NCI-H1436 treated with DMSO at 0.1 percent for 48 hours (cell line): Measurements from ENCODE around the gene EML1.
"Not testable (repeated sequence)": the region's sequence is repeated elsewhere in the genome, so short reads cannot be mapped to it uniquely, and the experiment has no call there.

Experiments used
- DNase-seq: peaks from one replicate; lab custom pipeline; 2025; lab: John Stamatoyannopoulos, UW

EML1 gene

DNA sequence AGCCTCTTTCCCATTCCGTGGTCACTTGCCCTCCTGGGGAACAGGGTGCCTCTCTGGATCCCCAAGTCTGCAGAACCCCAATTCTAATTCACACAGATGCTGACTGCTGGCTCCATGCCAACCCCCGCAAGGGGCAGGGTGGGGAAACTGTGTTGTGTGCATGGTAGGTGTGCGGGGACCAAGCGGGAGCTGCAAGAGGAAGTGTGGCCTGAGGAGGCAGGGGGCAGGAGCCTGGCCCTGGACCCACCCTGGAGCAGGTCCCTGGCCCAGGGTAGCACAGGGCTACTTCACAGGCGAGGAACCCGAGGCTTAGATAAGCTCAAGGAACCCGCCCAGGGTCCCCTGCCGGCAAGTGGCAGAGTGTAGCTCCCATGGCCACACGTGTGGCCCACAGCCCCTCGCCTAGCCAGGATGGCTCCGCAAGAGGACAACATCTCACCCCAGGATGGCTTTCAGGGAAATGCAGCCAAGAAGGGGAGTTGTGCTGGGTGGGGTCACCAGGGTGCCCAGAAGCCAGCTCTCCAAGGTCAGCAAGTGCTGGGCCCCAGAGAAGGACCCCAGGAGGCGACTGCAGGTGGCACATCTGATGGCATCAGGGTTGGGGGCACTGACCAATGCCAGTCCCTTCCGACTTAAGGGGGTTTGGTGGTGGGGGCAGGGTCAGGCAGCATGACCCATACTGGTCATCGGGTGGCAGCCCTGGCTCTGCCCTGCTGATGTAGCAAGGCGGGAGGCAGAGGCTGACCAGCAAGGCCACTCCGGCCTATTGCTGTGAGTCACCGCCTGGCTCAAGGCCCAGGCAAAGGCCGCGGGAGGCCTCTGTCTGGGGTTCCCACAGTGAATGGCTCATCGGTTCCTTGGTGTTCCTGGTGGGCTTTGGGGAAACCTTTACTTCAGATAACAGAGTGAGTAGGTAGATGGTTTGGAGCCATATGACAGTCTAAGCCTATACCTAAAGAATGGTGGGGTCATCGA, 37.3 kb upstream of the EML1 start:
- DNase-seq: no peak

- DNase-seq: no peak
Measured at GRCh38 chr14:99756796-99757195, 36.4 kb upstream of the EML1 start.

- DNase-seq: no peak
Measured at GRCh38 chr14:99757331-99758070, 35.7 kb upstream of the EML1 start.

DNA sequence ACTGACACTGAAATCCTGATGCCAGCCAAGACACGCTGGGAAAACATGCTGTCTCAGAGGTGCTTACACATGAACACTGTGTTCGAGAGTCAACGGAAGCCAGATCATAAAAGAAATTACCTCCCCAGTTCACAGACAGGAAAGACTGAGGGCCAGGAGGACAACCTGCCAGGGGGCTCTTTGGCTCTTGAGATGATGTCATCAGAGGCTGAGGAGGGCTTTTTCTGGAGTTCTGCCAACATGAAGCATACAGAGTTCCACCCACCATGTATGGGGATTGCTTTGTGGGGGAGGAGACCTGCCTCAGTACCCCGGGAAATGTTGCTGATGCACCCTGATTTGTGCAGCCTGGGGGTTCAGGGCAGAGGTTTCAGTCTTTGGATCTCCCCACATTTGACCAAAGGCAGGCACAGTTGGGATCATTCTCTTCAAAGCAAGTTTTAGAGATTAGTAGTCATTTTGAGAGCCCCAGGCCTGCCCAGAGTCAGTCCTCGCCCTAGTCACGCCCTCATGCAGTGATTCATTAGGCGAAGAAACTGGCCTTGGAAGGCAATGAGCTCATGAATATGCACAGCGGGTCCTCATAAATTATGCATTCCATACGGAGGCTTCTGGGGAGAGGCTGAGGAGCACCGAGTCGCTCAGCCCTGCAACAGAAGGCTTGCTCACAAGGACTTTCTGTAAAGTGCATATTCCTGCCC, 34.9 kb upstream of the EML1 start:
- DNase-seq: no peak

DNA sequence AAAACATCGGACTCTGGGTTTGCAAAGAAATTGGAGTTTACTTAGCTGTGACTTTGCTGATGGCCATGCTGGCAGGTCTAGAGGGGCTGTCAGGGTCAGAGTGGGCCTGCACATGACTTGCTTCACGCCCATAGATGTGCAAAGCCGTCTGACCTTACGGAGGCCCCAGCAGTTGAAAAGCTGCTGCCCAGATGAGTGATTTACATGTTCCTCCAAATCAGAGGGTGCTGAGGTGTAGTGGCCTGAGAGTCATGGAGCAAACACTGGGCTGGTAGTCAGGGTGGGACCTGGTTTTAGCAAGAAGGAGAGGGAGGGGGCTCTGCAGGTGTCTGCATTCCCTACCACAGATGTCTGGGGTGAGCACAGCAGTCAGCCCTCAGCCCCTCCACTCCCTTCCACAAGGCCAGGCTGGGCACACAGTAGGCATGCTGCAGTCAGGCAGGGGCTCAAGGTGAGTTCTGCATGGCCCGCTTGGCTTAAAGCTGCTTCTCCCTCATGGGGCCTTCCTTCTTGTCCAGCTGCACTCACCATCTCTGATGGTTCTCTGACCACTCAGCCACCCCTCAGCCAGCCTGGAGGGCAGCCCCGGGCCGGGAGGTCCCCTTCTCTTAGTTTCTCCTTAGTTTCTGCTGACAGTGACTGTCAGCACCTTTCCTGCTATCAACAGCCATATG, 34.2 kb upstream of the EML1 start:
- no peak for DNase-seq

GRCh38 chr14:99759546-99759925, 33.7 kb upstream of the EML1 start:
- DNase-seq: no peak

DNA sequence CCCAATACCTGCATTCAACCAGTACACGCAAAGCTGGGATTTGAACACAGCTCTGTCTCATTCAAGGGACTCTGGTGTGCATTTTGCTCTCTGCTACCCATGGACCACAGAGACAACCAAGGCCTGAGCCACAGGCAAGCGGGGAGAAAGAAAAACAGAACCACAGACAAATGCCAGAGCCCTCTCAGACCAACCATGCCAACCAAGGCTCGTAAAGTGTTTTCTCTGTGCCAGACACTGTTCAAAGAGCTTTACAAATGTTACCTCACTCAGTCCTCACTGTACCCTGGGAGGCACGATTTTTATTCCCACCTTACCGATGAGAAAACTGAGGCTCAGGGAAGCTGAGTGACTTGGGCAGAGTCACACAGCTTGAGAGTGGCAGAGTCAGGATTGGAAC, 32.4 kb upstream of the EML1 start:
- DNase-seq: no peak

DNA sequence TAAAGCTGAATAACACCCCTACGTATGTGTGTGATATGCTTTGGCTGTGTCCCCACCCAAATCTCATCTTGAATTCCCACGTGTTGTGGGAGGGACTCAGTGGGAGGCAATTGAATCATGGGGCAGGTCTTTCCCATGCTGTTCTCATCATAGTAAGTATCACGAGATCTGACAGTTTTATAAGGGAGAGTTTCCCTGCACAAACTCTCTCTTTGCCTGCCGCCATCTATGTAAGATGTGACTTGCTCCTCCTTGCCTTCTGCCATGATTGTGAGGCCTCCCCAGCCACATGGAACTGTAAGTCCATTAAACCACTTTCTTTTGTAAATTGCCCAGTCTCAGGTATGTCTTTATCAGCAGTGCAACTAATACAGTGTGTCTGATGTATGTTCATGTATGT, 30.3 kb upstream of the EML1 start:
- DNase-seq: not testable (repeated sequence)

DNA sequence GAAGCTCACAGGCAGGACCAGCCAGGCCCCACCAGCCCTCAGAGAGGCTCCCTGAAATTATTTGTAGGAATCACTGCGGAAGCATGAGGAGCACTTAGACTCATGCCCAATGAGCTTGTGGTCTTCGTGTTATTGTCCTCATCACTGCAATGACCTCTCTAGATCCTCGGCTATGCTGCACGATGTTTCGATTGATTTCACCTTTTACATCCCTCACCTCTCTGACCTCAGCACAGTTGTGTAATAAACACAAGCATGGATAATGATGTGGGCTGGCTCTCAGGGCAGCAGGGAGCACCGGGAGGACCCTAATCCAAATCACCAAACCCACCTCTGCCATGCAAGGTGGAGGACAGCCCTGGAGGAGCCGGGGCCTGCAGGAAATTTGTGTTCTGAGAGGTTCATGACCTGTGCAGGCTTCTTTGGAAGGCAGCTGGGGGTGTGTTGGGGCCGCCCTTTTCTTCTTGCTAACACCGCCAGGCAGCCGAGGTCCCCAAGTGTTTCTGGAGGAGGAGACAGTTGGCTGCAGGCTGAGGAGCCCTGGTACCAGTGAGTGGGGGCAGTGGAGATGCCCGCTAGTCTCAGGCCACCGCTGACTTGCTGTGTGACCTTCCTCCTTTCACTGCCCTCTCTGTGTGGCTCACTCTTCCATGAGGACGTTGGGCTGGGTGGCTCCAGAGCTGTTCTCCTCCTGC, 29.5 kb upstream of the EML1 start:
- DNase-seq: no peak

DNA sequence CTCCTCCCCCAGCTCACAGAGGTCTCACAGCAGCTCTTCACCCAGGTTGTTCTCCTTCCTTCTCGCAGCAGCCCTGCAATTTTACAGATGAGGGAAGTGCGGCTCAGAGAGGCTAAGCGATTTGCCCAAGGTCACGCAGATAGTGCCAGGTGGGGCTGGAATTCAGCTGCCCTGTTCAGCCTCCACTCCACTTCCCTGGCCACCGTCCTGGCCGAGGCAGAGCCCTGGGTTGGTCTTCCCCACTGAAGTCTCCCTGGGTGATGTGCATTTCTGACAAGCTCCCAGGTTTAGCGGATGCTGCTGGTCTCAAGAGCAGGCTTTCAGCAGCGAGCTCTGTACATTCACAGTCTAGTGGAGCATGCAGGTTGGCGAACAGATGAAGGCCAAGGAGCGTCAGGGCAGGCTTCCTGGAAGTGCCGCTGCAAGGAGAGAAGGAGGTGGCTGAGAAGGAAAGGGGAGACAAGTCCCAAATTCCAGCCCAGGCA, 28.9 kb upstream of the EML1 start:
- no peak for DNase-seq

- no peak for DNase-seq
Measured at GRCh38 chr14:99768381-99768780, 24.8 kb upstream of the EML1 start.

GRCh38 chr14:99769123-99769522, 24.1 kb upstream of the EML1 start:
- DNase-seq: no peak

GRCh38 chr14:99769799-99770198, 23.4 kb upstream of the EML1 start:
- DNase-seq: no peak

GRCh38 chr14:99772371-99773283, 20.6 kb upstream of the EML1 start:
- DNase-seq: no peak

GRCh38 chr14:99773521-99774497, 19.4 kb upstream of the EML1 start:
- DNase-seq: no peak

- no peak for DNase-seq
Measured at GRCh38 chr14:99774556-99775307, 18.5 kb upstream of the EML1 start.

DNA sequence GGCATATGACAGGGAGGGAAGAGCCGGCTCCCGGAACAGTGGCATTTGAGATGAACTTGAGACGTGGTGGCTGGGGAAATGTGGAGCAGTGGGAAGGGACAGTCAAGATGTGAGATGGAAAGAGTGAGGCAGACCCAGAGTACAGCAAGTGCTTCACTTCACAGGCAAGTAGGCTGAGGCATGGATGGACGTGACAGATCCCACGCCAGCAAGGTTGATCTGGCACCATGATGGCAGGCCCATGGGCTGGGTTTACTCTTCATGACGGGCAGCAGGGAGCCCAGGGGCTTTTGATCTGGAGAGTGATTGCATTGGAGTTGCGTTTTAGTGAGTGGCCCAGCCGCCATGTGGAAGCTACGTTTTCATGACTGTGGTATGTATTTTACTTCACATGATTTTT, 17.9 kb upstream of the EML1 start:
- no peak for DNase-seq

DNA sequence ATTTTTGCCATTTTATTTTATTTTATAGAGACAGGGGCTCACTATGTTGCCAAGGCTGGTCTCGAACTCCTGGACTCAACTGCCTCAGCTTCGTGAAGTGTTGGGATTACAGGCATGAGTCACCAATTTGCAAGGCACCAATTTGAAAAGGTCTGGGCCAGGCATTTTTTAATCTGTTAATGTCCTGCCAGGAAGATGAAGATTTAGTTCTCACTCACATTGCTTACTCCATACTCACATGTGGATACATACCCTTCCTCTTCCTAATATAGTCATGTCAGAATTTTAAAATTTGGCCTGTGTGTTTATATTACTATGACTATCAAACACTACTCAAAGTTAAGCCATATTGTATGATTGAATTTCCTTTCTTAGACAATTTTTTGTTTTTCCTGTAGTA, 15.3 kb upstream of the EML1 start:
- no peak for DNase-seq
